GM23338 (cell line): ENCODE measurements around the gene CRABP1. TPM values are rescaled to one million over a fixed set of nuclear protein-coding genes. Genes with fewer than 3 reads are reported as not detected.

Experiments used
- ATAC-seq: fragments of 200-7000 bp; cut with Tn5 transposase; 3 replicates; pipeline ENCODE4 v1.9.1; 2020
- DNase-seq: peaks from one replicate; pipeline ENCODE4 v3.0.0-alpha.2; 2015; ENCODE audit warnings: low spot score
- H2AFZ ChIP-seq: fragments of 200-600 bp; sonication (generic); 2 replicates; pipeline ENCODE4 v1.8.0; 2016; ENCODE audit warnings: antibody characterized with exemption, mild to moderate bottlenecking, moderate library complexity
- H3F3A ChIP-seq: fragments of 200-600 bp; sonication (generic); replicated peaks from 2 replicates; pipeline ENCODE4 v1.8.0; 2017; ENCODE audit warnings: antibody characterized with exemption, mixed run types, low read depth
- H3K27ac ChIP-seq: fragments of 200-600 bp; sonication (generic); 2 replicates; pipeline ENCODE4 v1.6.1; 2016; ENCODE audit warnings: low read depth
- H3K27me3 ChIP-seq: fragments of 200-600 bp; sonication (generic); 2 replicates; pipeline ENCODE4 v1.8.0; 2016; ENCODE audit warnings: mild to moderate bottlenecking, mixed run types, moderate library complexity; ENCODE audit not compliant: insufficient read depth
- H3K36me3 ChIP-seq: fragments of 200-600 bp; sonication (generic); 2 replicates; pipeline ENCODE4 v1.8.0; 2016; ENCODE audit warnings: mild to moderate bottlenecking; ENCODE audit not compliant: insufficient read depth
- H3K4me1 ChIP-seq: fragments of 200-600 bp; sonication (generic); 2 replicates; pipeline ENCODE4 v1.8.0; 2016; ENCODE audit warnings: mild to moderate bottlenecking, moderate library complexity; ENCODE audit not compliant: insufficient read depth
- H3K4me2 ChIP-seq: fragments of 200-600 bp; sonication (generic); 2 replicates; pipeline ENCODE4 v1.7.1; 2017; ENCODE audit warnings: mixed run types
- H3K4me3 ChIP-seq: fragments of 200-600 bp; sonication (generic); 2 replicates; pipeline ENCODE4 v1.6.1; 2016; ENCODE audit warnings: mixed run types
- H3K79me2 ChIP-seq: fragments of 200-600 bp; sonication (generic); replicated peaks from 2 replicates; pipeline ENCODE4 v1.8.0; 2017; ENCODE audit warnings: mild to moderate bottlenecking; ENCODE audit not compliant: insufficient read depth
- H3K9me2 ChIP-seq: fragments of 200-600 bp; sonication (generic); 2 replicates; pipeline ENCODE4 v1.8.0; 2017; ENCODE audit not compliant: insufficient read depth
- H4K20me1 ChIP-seq: fragments of 200-600 bp; sonication (generic); replicated peaks from 2 replicates; pipeline ENCODE4 v1.8.0; 2017; ENCODE audit warnings: mild to moderate bottlenecking; ENCODE audit not compliant: insufficient read depth
- H3K27ac Mint-ChIP-seq: 2 replicates; pipeline ENCODE4 v1.8.0; 2020; ENCODE audit warnings: inconsistent platforms, mild to moderate bottlenecking, moderate library complexity, mixed read lengths
- H3K27me3 Mint-ChIP-seq: 3 replicates; pipeline ENCODE4 v1.8.0; 2022; ENCODE audit warnings: low read depth, mild to moderate bottlenecking, moderate library complexity, mixed read lengths, inconsistent platforms; ENCODE audit not compliant: insufficient read depth, poor library complexity
- H3K36me3 Mint-ChIP-seq: 3 replicates; pipeline ENCODE4 v1.8.0; 2021; ENCODE audit warnings: low read depth, mild to moderate bottlenecking, inconsistent platforms, moderate library complexity, mixed read lengths
- H3K4me1 Mint-ChIP-seq: 3 replicates; pipeline ENCODE4 v1.8.0; 2020; ENCODE audit warnings: mild to moderate bottlenecking, inconsistent platforms, mixed read lengths
- H3K4me3 Mint-ChIP-seq: 3 replicates; pipeline ENCODE4 v1.8.0; 2021; ENCODE audit warnings: moderate library complexity, mild to moderate bottlenecking, inconsistent platforms, mixed read lengths
- H3K9me3 Mint-ChIP-seq: 3 replicates; pipeline ENCODE4 v1.8.0; 2020; ENCODE audit warnings: moderate library complexity, mild to moderate bottlenecking, inconsistent platforms, mixed read lengths
- CREB1 ChIP-seq: fragments of 250-450 bp; sonication (Bioruptor Pico); IDR thresholded peaks from 2 replicates; pipeline ENCODE4 v1.5.0; 2020; ENCODE audit warnings: low read depth, mild to moderate bottlenecking, moderate library complexity
- CTCF ChIP-seq, 2 experiments: fragments of 200-600 bp in 1 of 2; sonication (generic) in 1 of 2; conservative IDR thresholded peaks; 2 replicates each; pipeline versions ENCODE4 v1.5.1 to v1.6.1; 2016 to 2017; ENCODE audit warnings: antibody characterized with exemption in 2 of 2, low read depth in 2 of 2, mild to moderate bottlenecking in 2 of 2, moderate library complexity in 1 of 2
- JUNB ChIP-seq: IDR thresholded peaks from one replicate; pipeline ENCODE4 v1.6.1; 2016; ENCODE audit warnings: antibody characterized with exemption; ENCODE audit not compliant: unreplicated experiment
- NANOG ChIP-seq: IDR thresholded peaks from 2 replicates; pipeline ENCODE4 v1.6.1; 2016; ENCODE audit warnings: antibody characterized with exemption, borderline replicate concordance
- REST ChIP-seq: IDR thresholded peaks from one replicate; pipeline ENCODE4 v1.6.1; 2018; ENCODE audit warnings: antibody characterized with exemption; ENCODE audit not compliant: unreplicated experiment
- STAT1 ChIP-seq: IDR thresholded peaks from one replicate; pipeline ENCODE4 v1.6.1; 2016; ENCODE audit warnings: antibody characterized with exemption; ENCODE audit not compliant: unreplicated experiment
- ZNF114 ChIP-seq: fragments of 250-450 bp; sonication (Bioruptor Pico); IDR thresholded peaks from 2 replicates; pipeline ENCODE4 v1.5.0; 2020; ENCODE audit warnings: mild to moderate bottlenecking, moderate library complexity
- ZNF331 ChIP-seq: fragments of 250-450 bp; sonication (Bioruptor Pico); IDR thresholded peaks from 2 replicates; pipeline ENCODE4 v1.5.0; 2020; ENCODE audit warnings: low read depth, mild to moderate bottlenecking, moderate library complexity
- polyA plus RNA-seq: library from polyadenylated mRNA; unstranded; fragments of >200 nt; fragmentation: Nextera tagmentation; extraction: Ambion mirVana; gene quantifications from 2 replicates; pipeline ENCODE4 v1.2.1, GENCODE V29; 2016
- total RNA-seq: library from RNA; depleted of rRNA; stranded (reverse); fragments of >200 nt; shearing (Covaris generic); gene quantifications from 2 replicates; pipeline ENCODE4 v1.2.3, GENCODE V29; 2014
- TF ChIP-seq, protein P1 (sequence below): fragments of 250-450 bp; sonication (Bioruptor Pico); IDR thresholded peaks from 2 replicates; pipeline ENCODE4 v1.5.0; 2020; ENCODE audit warnings: mild to moderate bottlenecking, moderate library complexity
- TF ChIP-seq, protein P2 (sequence below): IDR thresholded peaks from 2 replicates; pipeline ENCODE4 v1.6.1; 2016; ENCODE audit warnings: antibody characterized with exemption

CRABP1 gene
- total and polyA plus RNA-seq, 2 experiments from 2014 or later, result 156 to 522 TPM

GRCh38 chr15:78358102-78358870 lies 18.1 kb downstream of the CRABP1 start (continued):
- TF ChIP-seq, protein P1, sequence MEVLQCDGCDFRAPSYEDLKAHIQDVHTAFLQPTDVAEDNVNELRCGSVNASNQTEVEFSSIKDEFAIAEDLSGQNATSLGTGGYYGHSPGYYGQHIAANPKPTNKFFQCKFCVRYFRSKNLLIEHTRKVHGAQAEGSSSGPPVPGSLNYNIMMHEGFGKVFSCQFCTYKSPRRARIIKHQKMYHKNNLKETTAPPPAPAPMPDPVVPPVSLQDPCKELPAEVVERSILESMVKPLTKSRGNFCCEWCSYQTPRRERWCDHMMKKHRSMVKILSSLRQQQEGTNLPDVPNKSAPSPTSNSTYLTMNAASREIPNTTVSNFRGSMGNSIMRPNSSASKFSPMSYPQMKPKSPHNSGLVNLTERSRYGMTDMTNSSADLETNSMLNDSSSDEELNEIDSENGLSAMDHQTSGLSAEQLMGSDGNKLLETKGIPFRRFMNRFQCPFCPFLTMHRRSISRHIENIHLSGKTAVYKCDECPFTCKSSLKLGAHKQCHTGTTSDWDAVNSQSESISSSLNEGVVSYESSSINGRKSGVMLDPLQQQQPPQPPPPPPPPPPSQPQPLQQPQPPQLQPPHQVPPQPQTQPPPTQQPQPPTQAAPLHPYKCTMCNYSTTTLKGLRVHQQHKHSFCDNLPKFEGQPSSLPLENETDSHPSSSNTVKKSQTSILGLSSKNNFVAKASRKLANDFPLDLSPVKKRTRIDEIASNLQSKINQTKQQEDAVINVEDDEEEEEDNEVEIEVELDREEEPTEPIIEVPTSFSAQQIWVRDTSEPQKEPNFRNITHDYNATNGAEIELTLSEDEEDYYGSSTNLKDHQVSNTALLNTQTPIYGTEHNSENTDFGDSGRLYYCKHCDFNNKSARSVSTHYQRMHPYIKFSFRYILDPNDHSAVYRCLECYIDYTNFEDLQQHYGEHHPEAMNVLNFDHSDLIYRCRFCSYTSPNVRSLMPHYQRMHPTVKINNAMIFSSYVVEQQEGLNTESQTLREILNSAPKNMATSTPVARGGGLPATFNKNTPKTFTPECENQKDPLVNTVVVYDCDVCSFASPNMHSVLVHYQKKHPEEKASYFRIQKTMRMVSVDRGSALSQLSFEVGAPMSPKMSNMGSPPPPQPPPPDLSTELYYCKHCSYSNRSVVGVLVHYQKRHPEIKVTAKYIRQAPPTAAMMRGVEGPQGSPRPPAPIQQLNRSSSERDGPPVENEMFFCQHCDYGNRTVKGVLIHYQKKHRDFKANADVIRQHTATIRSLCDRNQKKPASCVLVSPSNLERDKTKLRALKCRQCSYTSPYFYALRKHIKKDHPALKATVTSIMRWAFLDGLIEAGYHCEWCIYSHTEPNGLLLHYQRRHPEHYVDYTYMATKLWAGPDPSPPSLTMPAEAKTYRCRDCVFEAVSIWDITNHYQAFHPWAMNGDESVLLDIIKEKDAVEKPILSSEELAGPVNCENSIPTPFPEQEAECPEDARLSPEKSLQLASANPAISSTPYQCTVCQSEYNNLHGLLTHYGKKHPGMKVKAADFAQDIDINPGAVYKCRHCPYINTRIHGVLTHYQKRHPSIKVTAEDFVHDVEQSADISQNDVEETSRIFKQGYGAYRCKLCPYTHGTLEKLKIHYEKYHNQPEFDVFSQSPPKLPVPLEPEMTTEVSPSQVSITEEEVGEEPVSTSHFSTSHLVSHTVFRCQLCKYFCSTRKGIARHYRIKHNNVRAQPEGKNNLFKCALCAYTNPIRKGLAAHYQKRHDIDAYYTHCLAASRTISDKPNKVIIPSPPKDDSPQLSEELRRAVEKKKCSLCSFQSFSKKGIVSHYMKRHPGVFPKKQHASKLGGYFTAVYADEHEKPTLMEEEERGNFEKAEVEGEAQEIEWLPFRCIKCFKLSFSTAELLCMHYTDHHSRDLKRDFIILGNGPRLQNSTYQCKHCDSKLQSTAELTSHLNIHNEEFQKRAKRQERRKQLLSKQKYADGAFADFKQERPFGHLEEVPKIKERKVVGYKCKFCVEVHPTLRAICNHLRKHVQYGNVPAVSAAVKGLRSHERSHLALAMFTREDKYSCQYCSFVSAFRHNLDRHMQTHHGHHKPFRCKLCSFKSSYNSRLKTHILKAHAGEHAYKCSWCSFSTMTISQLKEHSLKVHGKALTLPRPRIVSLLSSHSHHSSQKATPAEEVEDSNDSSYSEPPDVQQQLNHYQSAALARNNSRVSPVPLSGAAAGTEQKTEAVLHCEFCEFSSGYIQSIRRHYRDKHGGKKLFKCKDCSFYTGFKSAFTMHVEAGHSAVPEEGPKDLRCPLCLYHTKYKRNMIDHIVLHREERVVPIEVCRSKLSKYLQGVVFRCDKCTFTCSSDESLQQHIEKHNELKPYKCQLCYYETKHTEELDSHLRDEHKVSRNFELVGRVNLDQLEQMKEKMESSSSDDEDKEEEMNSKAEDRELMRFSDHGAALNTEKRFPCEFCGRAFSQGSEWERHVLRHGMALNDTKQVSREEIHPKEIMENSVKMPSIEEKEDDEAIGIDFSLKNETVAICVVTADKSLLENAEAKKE (CRISPR knock-in tag), result no peak
- no peak for TF ChIP-seq ZNF114
- no peak for TF ChIP-seq NANOG
- TF ChIP-seq, protein P2, sequence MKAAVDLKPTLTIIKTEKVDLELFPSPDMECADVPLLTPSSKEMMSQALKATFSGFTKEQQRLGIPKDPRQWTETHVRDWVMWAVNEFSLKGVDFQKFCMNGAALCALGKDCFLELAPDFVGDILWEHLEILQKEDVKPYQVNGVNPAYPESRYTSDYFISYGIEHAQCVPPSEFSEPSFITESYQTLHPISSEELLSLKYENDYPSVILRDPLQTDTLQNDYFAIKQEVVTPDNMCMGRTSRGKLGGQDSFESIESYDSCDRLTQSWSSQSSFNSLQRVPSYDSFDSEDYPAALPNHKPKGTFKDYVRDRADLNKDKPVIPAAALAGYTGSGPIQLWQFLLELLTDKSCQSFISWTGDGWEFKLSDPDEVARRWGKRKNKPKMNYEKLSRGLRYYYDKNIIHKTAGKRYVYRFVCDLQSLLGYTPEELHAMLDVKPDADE, result no peak
- no peak for TF ChIP-seq STAT1
- no peak for TF ChIP-seq ZNF331 (CRISPR knock-in tag)

DNA sequence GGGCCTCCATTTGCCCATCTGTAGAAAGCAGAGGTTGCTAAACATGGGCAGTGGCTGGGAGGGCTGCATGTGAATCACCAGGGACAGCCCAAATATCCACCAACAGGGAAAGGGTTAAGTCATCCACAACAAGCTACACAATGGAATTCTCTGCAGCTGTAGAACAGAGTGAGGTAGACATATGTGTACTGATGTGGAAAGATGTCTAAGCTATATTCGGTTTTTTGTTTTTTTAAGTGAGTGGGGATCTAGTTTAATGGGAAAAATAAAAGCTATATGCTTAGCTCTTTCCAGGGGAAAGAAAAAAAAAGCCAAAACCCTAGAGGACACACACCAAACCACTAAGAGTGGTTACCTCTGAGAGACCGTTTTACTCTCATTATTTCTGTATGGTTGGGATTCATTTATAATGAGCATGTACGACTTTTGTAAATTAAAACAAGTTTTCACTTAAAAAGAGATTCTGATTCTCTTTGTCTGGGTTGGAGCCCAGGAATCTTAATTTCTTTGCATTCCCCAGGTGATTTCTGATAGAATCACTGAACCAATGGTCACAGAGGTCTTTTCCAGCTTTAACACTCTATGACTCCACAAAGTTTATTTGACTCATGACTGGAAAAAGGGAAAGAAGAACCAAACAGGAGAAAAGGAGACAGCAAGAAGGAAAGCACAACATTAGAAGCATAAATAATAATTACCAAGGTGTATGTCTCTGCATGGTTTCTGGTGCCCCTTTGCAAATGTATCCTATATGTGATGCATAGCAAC lies 19.1 kb downstream of the CRABP1 start:
- Histone ChIP-seq H2AFZ (0 out of 2 replicates have a peak overlapping the region, but pooled peaks have one; percentile 6), H3K4me3 (no peak overlapping the region), H3K9me2 (no peaks in the 10 kb centered on the region), H3K36me3 (no peaks in the 10 kb centered on the region), H3K4me2 (no peak overlapping the region), H3K4me1 (0 out of 2 replicates have a peak, but pooled peaks cover 2% of the 10 kb centered on the region), H3F3A (no peaks in the 10 kb centered on the region), H4K20me1 (no peaks in the 10 kb centered on the region), H3K27ac (no peak overlapping the region), H3K79me2 (no peaks in the 10 kb centered on the region), H3K27me3 (no peaks in the 10 kb centered on the region)
- Mint-ChIP-seq H3K27ac (no peak overlapping the region), H3K4me3 (no peak overlapping the region), H3K36me3 (no peaks in the 10 kb centered on the region), H3K4me1 (peaks cover 15% of the 10 kb centered on the region), H3K9me3 (no peaks in the 10 kb centered on the region), H3K27me3 (peaks cover 6% of the 10 kb centered on the region)
- ATAC-seq, result peak; percentile 43
- no peak for DNase-seq
- TF ChIP-seq REST (no peak), ZNF114 (no peak), CTCF (conservative IDR thresholded peaks at IDR 0.05; ENCODE audit: low read depth in 2 of 2) (no peak), CREB1 (CRISPR knock-in tag) (no peak), JUNB (no peak), ZNF331 (CRISPR knock-in tag) (no peak), STAT1 (no peak)
